HTERT RPE-1 (cell line): ENCODE data around the gene KIAA0930.
"Not testable (repeated sequence)": the region's sequence is repeated elsewhere in the genome, so short reads cannot be mapped to it uniquely, and the experiment has no call there.

ENCODE experiments used
- in situ Hi-C: fragments of 300-500 bp; cut with MboI; formaldehyde crosslinking; loops from 4 replicates; pipeline ENCODE4 v1.14.3; 2020; ENCODE audit warnings: low sequenced_read_pairs

Gene KIAA0930

DNA sequence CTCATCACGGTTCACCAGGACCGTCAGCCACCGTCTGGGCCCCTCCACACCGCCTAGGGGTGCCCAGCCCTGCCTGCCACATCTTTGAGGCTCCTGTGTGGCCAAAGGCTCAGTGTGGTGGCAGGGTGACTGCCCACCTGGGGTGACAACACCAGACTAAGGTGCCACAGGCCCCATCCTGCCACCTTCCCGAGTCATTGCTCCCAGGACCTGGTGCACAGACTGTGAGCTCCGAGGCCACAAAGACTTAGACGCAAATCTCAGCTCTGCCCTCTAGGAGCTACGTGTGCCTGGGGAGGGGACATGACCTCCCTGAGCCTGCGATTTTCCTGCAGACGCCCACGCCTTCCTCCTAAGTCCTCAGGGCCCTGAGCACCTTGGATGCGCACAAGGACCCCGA, 36.5 kb downstream of the KIAA0930 start:
- in situ Hi-C loops: no loop called here

DNA sequence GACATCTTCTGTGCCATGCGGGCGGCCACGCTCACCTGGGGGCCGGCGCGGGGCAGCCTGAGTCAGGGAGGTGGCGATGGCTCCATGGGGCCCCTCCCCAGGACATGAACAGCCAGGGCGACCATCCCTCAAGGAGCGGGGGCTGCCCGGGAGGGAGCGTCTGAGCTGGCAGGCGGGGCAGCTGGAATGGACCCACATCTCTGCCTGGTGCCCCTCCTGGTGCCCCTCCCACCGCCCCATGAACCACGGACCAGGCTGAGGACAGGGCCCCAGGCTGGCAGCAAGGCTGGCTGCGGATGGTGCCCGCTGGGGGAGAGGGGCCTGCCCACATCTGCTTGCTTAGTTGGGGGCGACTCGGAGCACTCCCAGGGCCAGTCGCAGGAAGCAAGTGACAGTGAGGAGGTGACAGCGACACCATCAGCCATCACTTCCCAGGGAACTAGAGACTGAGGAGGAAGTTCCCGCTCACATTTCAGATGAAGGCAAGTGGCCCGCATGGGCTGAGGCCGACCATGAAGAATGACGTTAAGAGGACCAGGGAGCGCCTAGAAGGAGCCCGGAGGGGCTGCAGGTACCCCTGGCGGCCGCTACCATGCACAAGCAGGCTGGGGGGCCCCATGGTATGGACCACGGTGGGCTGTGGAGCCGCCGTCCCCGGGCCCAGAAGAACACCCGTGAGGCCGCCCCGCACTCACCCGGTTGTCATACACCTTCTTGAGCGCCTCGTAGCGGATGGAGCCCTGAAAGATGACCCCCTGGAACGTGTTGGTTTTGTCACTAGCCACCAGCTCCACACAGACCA, 37.3 kb downstream of the KIAA0930 start:
- in situ Hi-C loops: no loop called here

DNA sequence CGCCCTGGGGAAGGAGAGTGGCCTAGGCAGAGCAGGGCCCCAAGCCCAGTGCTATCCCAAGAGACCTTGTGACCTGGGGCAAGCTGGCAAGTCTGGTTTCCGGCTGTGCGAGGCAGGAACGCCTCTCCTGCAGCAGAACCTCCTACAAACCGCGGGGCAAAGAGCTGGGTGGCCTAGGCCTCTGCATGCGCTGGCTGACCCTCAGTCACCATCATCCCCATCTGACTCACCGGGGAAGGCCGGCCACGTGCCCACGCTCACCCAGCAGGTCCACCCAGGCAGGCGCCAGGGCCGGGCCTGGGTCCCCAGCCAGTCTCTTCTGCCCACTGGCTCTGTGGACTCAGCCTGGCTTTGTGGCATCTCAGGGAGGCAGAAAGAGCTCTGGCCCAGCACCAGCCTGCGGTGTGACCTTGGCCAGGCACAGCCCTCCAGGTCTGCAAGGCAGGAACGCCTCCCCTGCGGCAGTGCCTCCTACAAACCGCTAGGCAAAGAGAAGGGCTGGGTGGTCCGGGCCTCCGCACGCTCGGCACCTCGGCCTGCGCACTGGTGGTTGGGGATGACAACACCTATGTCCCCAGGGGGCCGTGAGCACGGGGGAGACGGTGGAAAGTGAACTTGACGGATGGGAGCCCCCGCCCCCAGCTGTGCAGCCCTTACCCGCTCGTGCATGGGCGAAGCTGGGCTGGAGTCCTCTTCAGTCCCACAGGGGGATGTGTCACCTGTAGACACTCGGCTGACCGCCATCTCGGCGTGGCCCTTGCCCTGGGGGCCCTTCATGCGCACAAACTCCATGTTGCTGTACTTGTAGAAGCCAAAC, 38.2 kb downstream of the KIAA0930 start:
- in situ Hi-C loops: no loop called here

DNA sequence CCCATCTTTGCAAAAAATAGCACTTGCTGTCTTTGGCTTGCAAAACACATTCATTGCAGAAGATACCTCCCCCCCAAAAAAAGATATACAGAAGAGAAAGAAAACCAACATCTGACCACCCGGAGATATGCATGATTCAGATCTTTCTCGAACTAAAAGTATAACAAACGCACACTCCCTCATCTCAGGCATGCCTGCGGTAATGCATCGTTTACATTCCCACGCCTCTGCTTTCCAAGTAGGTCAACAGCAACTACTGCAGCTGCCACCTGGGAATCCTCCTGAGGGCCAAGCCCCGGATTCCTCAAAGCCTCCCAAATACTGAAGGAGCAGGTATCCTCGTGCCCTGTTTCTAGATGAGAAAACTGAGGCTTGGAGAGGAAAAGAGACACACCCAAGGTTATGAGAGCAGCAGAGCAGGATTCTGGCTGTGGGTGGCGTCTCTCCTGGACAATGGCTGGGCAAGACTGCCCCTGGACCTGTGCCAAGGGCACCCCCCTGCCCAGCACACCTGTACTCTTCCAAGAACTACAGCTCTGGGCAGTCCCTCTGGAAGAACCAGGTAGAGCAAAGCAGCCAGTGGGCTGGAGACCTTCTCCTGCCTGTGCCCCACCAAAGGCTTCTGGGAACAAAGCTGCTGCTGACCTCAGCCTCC, 38.9 kb downstream of the KIAA0930 start:
- in situ Hi-C loops: no loop called here

DNA sequence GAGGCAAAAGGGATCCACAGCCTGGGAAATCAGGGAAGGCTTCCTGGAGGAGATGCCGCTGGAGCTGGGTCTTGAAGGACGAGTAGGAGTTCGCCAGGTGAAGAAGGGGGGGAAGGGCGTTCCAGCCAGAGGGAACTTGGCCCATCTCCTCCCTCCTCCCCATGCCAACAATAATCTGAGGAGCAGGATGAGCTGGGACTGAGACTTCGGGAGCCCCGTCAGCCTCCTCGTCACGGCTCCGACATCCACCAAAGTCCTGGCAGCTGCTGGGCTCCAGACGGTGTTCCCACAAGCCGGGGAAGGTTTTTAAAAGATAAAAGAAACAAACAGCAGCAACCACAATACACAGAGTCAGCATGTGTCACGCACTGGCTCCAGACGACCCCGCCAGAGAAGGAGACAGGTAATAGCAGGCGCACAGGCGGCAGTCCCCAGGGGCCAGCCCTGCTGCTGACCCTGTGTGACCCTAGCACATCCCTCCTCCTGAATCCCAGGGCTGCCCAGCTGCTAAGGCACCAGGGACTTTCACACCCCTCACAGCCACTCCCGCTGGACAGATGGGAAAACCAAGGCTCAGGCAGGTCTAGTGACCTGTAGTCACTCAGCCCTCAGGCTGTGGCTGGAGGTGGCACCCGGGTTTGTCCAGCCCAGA, 39.7 kb downstream of the KIAA0930 start:
- in situ Hi-C loops: no loop called here

DNA sequence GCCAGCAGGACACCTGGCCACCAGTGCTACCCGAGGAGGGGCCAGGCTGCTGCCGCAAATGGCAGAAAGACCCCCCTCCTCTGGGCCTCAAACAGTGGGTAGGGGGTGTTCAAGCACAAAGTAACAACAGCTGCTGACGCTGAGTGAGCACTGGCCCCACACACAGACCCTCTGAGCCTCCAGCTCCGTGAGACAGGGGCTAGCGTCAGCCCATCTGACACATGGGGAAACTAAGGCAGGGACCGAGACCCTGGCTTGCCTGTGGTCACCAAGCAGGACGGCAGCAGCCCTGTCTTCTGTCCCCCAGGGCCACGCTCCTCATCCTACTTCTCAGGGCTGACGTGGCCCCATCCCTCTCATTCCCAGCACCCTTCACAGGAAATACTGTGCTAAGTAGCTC, 40.5 kb downstream of the KIAA0930 start:
- in situ Hi-C loops: no loop called here

DNA sequence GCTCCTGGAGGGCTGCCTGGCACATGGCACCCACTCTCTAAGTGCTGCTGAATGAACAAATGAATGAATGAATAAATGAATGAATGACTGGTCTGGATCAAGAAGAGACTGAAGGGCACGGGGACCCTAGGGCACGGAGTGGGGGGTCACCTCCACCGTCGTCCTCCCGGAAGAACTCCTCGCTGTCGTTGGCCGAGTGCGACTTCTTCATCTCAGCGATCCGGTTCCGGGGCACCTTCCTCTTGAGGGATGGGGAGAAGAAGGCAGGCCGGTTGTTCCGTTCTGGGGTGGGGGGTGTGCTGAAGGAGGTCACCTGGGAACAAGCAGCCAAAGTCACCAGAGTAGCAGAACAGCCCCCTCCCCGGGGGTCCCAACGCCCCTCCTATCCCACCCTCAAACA, 41.0 kb downstream of the KIAA0930 start:
- in situ Hi-C loops: no loop called here

DNA sequence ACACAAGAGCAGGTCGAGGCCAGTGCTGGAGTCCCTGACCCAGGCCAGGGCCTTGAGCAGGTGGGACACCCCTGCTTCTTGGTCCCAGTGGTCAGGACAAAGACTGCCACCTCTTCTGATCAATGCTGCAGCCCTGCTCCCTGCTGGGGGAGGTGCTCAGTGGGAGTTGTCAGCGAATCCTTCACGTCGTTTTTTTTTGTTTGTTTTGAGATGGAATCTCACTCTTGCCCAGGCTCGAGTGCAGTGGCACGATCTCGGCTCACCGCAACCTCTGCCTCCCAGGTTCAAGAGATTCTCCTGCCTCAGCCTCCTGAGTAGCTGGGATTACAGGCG, 42.3 kb downstream of the KIAA0930 start:
- in situ Hi-C loops: no loop called here

DNA sequence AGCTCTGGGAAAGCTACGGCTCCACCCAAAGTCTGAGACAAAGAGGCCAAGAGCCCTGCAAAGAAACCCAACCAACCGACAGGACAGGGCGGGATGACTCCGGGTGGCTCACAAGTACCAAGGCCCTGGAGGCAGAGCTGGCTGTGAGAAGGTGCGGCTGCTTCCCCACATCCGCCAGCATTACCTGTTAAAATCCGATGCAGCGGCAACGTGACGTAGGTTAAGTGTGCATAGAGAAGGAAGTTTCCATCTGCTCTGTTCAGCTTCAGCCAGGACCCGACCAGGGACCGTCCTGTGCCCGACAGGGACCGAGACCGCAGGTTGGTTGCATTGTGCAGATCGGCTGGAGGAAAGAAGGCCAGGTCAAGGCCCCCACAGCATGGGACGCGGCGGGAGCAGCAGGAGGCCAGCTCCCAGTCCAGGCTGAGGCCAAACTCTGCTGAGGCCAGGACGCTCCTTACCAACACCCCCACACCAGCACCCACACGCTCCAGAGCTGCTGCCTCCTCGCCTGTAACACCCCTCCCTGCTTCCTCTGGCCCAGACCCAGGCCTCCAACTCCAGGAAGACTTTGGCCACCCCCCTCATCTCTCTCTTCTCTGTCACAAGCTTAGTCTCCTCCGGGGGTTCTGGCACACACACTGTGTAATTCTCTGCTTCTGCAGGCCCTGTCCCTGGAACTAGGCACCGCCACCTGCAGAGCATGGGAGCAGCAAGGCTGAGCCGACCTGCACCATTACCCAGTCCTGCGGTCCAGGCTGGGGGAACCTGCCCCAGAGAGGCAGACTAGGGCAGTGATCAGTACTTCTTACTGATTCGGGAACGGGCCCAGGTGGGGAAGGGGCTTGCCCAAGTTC, 42.9 kb downstream of the KIAA0930 start:
- in situ Hi-C loops: no loop called here

DNA sequence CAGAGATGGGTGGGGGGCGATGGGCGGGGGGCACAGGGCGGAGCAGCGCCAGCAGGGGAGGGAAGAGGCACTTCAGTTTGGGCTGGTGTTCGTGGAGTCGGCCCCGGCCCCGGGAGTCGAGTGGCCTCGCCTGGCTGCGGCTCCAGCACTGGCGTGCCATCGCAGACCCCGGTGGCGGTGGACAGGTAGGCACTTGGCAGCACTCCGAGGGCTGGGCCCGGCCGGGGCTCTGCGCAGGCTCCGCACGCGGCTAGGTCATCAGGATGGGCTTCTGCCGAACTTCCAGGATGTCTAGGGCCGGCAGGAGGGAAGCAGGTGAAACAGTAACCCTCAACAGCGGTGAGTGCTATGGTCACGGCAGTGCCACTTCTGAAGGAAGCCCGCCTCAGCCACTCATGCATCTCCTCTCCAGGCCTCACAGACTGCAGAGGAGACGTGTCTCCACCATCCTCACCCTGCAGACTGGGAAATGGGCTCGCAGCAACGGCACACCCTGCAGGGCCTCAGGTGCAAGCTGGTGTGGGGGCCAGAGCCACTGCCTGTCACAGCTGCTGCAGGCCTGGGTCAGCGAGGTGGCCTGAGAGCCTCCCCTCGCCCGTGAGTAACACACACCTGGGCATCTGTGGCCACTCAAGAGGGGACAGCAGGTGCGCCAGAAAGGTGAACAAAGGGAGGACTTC, 43.6 kb downstream of the KIAA0930 start:
- in situ Hi-C loops: no loop called here

DNA sequence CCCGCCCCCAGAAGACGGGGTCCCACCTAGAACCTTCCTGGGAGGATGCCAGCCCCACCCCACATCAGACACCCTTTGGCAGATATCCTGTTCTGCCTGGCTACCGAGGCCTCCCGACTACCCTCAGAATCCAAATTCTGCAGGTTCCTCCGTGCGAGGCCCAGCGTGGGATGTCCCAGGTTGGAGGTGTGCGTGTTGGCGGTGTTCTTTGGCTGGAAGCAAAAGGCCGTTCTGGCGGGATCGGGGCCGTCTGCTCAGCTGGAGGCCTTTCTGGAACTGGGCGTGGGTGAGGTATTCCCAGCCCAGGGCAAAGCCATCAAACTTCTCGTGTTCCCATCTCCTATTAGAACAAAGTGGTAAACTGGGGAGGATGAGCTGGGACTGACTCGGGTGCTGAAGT, 44.4 kb downstream of the KIAA0930 start:
- in situ Hi-C loops: no loop called here

DNA sequence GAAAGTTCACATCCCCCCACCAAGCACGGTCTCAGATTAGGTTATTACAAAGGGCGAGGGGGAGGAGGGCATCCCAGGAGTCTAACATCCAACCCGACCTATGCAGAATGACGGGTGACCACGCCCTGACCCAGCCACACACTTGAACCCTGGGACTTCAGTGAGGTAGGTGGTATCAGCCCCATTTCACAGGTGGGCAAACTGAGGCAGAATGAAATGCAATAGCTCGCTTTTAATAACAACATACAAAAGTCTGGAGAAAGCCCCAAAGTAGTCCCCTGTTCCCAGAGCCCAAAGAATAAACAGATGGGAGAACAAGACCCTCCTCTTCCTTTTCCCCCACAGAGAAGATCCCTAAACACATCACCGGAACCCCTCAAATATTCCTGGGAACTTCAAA, 45.1 kb downstream of the KIAA0930 start:
- in situ Hi-C loops: no loop called here

DNA sequence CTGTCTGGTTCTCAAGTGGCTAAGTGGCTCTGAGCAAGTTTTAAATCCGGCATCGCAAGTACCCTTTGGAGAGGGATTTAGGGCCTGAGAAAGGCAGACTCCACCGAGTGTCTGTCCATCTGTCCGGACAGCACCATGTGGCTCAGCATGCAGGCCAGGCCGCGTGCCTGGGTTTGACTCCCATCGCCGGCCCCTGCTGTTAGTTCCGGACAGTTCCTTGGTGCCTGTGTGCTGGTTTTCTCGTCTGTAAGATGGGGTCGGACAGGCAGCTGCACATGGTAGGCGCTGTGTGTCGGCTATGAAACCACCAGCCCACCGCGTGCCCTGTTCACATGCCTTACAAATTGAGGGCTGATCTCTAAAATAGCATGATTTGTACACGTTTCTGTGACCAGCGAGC, 46.0 kb downstream of the KIAA0930 start:
- in situ Hi-C loops: no loop called here

DNA sequence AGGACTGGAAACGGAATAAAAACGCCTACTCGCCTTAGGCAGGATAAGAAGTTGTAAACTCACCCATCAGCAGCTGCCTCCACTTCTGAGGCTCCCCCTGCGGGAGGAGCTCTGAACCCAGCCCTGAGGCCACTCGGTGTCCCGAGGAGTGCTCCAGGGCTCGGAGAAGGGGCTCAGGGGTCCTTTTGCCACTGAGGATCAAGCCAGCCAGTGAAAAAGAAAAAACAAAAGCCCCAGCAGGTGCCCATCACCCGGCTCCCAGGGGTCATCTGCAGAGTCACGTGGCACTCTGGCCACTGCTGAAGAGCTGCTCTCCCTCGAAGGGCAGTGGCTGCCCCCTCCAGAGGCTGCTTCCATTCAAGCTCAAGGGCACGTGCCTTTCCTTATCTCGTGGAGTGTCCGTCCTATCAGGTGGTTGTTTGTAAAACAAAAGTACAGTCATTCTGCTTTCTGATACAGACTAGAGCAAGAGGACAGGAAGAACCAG, 48.0 kb downstream of the KIAA0930 start:
- in situ Hi-C loops: no loop called here

DNA sequence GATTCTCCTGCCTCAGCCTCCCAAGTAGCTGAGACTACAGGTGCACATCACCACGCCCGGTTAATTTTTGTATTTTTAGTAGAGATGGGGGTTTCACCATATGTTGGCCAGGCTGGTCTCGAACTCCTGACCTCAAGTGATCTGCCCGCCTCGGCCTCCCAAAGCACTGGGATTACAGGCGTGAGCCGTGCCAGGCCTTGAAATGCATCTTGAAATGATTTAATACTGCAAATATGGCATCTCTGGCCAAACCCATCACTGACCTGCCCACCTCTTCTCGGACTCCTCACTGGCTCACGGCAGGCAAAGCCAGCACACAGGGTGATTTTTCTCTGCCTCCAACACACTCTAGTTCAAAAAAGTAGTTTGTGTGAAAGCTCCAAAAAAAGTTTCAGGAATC, 48.9 kb downstream of the KIAA0930 start:
- in situ Hi-C loops: not testable (repeated sequence)

DNA sequence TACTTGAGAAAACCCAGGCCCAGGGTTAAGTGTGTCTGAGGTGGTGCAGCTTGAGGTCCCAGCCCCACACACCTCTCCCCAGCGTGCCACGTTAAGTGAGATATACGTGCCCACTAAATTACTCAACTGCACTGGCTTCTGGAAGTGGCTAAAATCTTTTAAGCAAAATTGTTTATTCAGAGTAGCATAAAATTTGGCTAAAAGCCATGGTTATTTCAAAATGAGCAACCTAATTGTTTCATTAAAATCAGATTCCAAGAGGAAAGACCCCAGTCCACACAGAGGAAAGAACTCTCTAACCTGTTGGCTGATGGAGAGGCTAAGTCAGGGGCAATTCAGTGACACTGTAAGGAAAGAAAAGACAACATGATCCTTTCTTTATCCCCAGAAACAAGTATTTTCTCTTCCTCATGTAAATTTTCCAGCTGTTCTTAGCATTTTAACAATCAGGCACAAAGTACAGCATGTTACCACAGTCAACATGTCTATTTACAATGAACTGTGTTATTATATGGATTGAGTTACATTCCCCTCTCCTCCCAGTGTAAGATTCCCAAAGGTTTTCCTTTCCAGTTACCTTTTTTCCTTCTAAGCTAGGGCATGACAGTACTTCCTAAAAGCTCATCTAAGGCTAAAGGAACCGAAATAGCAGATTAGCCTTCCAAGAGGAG, 50.4 kb downstream of the KIAA0930 start:
- in situ Hi-C loops: no loop called here

DNA sequence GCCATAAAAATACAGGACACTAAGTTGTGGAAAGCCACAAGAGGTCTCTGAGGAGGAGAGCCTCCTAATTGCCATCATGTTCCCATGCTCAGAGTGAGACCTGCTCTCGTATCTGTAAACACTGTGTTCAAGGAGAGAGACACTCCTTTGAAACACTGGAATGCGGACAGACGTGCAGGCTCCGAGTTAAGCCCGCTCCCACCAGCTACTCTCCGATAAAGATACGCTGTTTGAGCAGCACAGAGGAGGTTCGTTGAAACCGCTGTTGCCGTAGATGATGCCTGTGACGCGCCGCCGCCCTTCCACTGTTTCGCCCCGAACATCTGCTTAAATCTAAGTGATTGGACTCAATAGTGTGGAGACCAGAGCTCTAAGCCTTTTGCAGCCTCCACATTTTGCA, 51.9 kb downstream of the KIAA0930 start:
- in situ Hi-C loops: no loop called here

DNA sequence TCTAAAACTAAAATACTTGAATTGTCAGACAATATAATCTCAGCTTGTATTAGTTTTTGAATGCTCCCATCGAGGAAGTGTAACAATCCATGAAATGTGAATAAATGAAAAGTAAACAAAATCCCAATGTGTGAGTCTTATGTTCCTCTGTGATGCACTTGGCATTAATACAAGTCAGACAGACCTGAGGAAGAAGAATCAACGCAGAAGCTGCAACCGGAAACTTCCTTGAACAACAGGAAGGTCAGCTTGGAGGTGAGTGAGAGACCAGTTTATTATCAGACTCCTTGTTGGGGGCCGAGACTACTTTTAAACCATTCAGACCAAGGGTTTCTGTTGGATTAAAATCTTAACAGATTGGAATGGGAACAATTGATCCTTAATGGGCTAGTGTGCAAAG, 52.8 kb downstream of the KIAA0930 start:
- in situ Hi-C loops: no loop called here
